CD8-positive, alpha-beta memory T cell (primary cell): ENCODE results near the gene MICU2. TPM values are rescaled to one million over a fixed set of nuclear protein-coding genes. Genes with fewer than 3 reads are reported as not detected.

Source experiments
- CTCF ChIA-PET: fragments of 350-600 bp; sonication (Branson Sonifier 250); formaldehyde crosslinking; loops from one replicate; lab custom pipeline; 2021; ENCODE audit warnings: antibody characterized with exemption; lab: Charles Lee
- POLR2A ChIA-PET: fragments of 350-600 bp; sonication (Branson Sonifier 250); formaldehyde crosslinking; loops from one replicate; lab custom pipeline; 2021; ENCODE audit warnings: antibody characterized with exemption; lab: Charles Lee
- DNase-seq, 5 donors: peaks; one replicate each; pipeline versions ENCODE4 v3.0.0 to v3.0.0-alpha.2; 2020 to 2022; ENCODE audit warnings: mixed read lengths in 1 of 5
- H3K27ac ChIP-seq: one replicate; pipeline ENCODE4 v1.7.0; 2013; ENCODE audit warnings: low read depth, mild to moderate bottlenecking, low read length, moderate library complexity
- H3K27me3 ChIP-seq: 2 replicates; pipeline ENCODE4 v1.7.0; 2013; ENCODE audit warnings: low read length, mild to moderate bottlenecking; ENCODE audit not compliant: insufficient read depth, poor library complexity, severe bottlenecking
- H3K36me3 ChIP-seq: 2 replicates; pipeline ENCODE4 v1.7.0; 2013; ENCODE audit warnings: mild to moderate bottlenecking, low read length, moderate library complexity; ENCODE audit not compliant: insufficient read depth
- H3K4me1 ChIP-seq: 2 replicates; pipeline ENCODE4 v1.7.0; 2013; ENCODE audit warnings: mild to moderate bottlenecking, low read length, moderate library complexity; ENCODE audit not compliant: insufficient read depth
- H3K4me3 ChIP-seq: 2 replicates; pipeline ENCODE4 v1.7.0; 2013; ENCODE audit warnings: mild to moderate bottlenecking, low read length
- H3K9me3 ChIP-seq: 2 replicates; pipeline ENCODE4 v1.7.0; 2013; ENCODE audit warnings: mild to moderate bottlenecking, low read length
- H3K27ac Mint-ChIP-seq, 8 donors: one replicate each; pipeline ENCODE4 v1.8.0; 2020 to 2021; ENCODE audit warnings: mixed read lengths in 8 of 8, mild to moderate bottlenecking in 6 of 8, inconsistent platforms in 3 of 8, moderate library complexity in 3 of 8
- H3K27me3 Mint-ChIP-seq, 2 donors: one replicate each; pipeline ENCODE4 v1.8.0; 2020 to 2021; ENCODE audit warnings: mixed read lengths in 2 of 2, mild to moderate bottlenecking in 1 of 2, moderate library complexity in 1 of 2
- H3K36me3 Mint-ChIP-seq, 3 donors: one replicate each; pipeline ENCODE4 v1.8.0; 2020 to 2021; ENCODE audit warnings: mixed read lengths in 3 of 3, inconsistent platforms in 1 of 3, mild to moderate bottlenecking in 1 of 3
- H3K4me1 Mint-ChIP-seq, 3 donors: one replicate each; pipeline ENCODE4 v1.8.0; 2020 to 2021; ENCODE audit warnings: mixed read lengths in 3 of 3, inconsistent platforms in 1 of 3, mild to moderate bottlenecking in 1 of 3
- H3K4me3 Mint-ChIP-seq, 7 donors: one replicate each; pipeline ENCODE4 v1.8.0; 2020 to 2021; ENCODE audit warnings: mixed read lengths in 7 of 7, mild to moderate bottlenecking in 6 of 7, moderate library complexity in 4 of 7, inconsistent platforms in 2 of 7
- H3K9me3 Mint-ChIP-seq, 5 donors: one replicate each; pipeline ENCODE4 v1.8.0; 2020 to 2022; ENCODE audit warnings: mixed read lengths in 5 of 5, mild to moderate bottlenecking in 3 of 5, moderate library complexity in 2 of 5, inconsistent platforms in 1 of 5
- polyA plus RNA-seq: library from polyadenylated mRNA; unstranded; fragments of 300-500 nt; fragmentation: Illumina TruSeq; gene quantifications from one replicate; pipeline ENCODE4 v1.2.3, GENCODE V29; 2021
- total RNA-seq, 2 experiments: library from RNA; stranded (reverse); gene quantifications; one replicate each; pipeline ENCODE4 v1.2.3, GENCODE V29; 2021

The MICU2 gene
- total and polyA plus RNA-seq, 3 experiments from 2014 or later = 36.0 to 47.6 (median 38.5) TPM

- ChIA-PET CTCF (no interaction called here), POLR2A (no interaction called here)
- Histone ChIP-seq H3K27me3 (no peaks in the 10 kb centered on the region), H3K27ac (no peak overlapping the region), H3K36me3 (no peaks in the 10 kb centered on the region), H3K9me3 (no peaks in the 10 kb centered on the region), H3K4me3 (no peak overlapping the region), H3K4me1 (no peaks in the 10 kb centered on the region)
- peaks cover 6 to 42% of the 10 kb centered on the region in 2 donors for H3K27me3 Mint-ChIP-seq
- peaks cover 0 to under 1% (median 0%) of the 10 kb centered on the region in 3 donors for H3K36me3 Mint-ChIP-seq
- H3K27ac Mint-ChIP-seq = no peak overlapping the region
- peaks cover 0 to under 1% (median 0%) of the 10 kb centered on the region in 3 donors for H3K4me1 Mint-ChIP-seq
- no peak for DNase-seq
- H3K4me3 Mint-ChIP-seq = no peak overlapping the region
- no peaks in the 10 kb centered on the region for H3K9me3 Mint-ChIP-seq
Observed at GRCh38 chr13:21610687-21611086, 6.7 kb upstream of the MICU2 start.

- DNase-seq = no peak
- Histone ChIP-seq H3K9me3 (no peaks in the 10 kb centered on the region), H3K4me3 (no peak overlapping the region), H3K27ac (no peak overlapping the region), H3K27me3 (no peaks in the 10 kb centered on the region), H3K4me1 (peaks cover 9% of the 10 kb centered on the region), H3K36me3 (no peaks in the 10 kb centered on the region)
- peaks cover 12 to 16% (median 16%) of the 10 kb centered on the region in 3 donors for H3K4me1 Mint-ChIP-seq
- peaks cover 0 to 4% (median 0%) of the 10 kb centered on the region in 3 donors for H3K36me3 Mint-ChIP-seq
- H3K27me3 Mint-ChIP-seq = peaks cover 6 to 38% of the 10 kb centered on the region in 2 donors
- ChIA-PET POLR2A (no interaction called here), CTCF (no interaction called here)
- H3K9me3 Mint-ChIP-seq = no peaks in the 10 kb centered on the region
- H3K27ac Mint-ChIP-seq = no peak overlapping the region
- no peak overlapping the region for H3K4me3 Mint-ChIP-seq
Observed at GRCh38 chr13:21608961-21609360, 5.0 kb upstream of the MICU2 start.

- no peaks in the 10 kb centered on the region for H3K36me3 ChIP-seq
- no peak overlapping the region for H3K4me3 ChIP-seq
- Mint-ChIP-seq H3K4me3 (no peak overlapping the region), H3K27me3 (peaks cover 4 to 26% of the 10 kb centered on the region in 2 donors), H3K4me1 (peaks cover 17 to 28% (median 27%) of the 10 kb centered on the region in 3 donors), H3K27ac (peak overlapping the region in 1 of 8 donors; percentile 73), H3K9me3 (no peaks in the 10 kb centered on the region), H3K36me3 (peaks cover 0 to 4% (median 4%) of the 10 kb centered on the region in 3 donors)
- ChIA-PET POLR2A (interaction anchor here (0.5 kb wide), 1 partner anchor 458 kb away, joined by 3 read pairs; no protein-coding TSS in a partner anchor), CTCF (interaction anchor here (1.4 kb wide), 1 partner anchor 66 kb away, joined by 3 read pairs; no protein-coding TSS in a partner anchor)
- no peaks in the 10 kb centered on the region for H3K27me3 ChIP-seq
- no peak overlapping the region for H3K27ac ChIP-seq
- H3K4me1 ChIP-seq = peaks cover 15% of the 10 kb centered on the region
- no peaks in the 10 kb centered on the region for H3K9me3 ChIP-seq
- DNase-seq = no peak
Observed at GRCh38 chr13:21606796-21607195, 2.8 kb upstream of the MICU2 start.

GRCh38 chr13:21606251-21606650 lies 2.3 kb upstream of the MICU2 start:
- Histone ChIP-seq H3K4me1 (peaks cover 15% of the 10 kb centered on the region), H3K27ac (no peak overlapping the region), H3K27me3 (no peaks in the 10 kb centered on the region), H3K36me3 (no peaks in the 10 kb centered on the region), H3K4me3 (no peak overlapping the region), H3K9me3 (no peaks in the 10 kb centered on the region)
- peak overlapping the region in 1 of 7 donors; percentile 74 for H3K4me3 Mint-ChIP-seq
- ChIA-PET CTCF (interaction anchor here (0.8 to 1.4 kb wide), 2 partner anchors 27 to 67 kb away, joined by 3 read pairs; no protein-coding TSS in a partner anchor), POLR2A (interaction anchor here (0.5 kb wide), 1 partner anchor 458 kb away, joined by 3 read pairs; no protein-coding TSS in a partner anchor)
- peaks cover 3 to 26% of the 10 kb centered on the region in 2 donors for H3K27me3 Mint-ChIP-seq
- peaks cover 21 to 34% (median 32%) of the 10 kb centered on the region in 3 donors for H3K4me1 Mint-ChIP-seq
- H3K36me3 Mint-ChIP-seq = peaks cover 3 to 8% (median 7%) of the 10 kb centered on the region in 3 donors
- DNase-seq = no peak
- no peaks in the 10 kb centered on the region for H3K9me3 Mint-ChIP-seq
- peak overlapping the region in 1 of 8 donors; percentile 89 for H3K27ac Mint-ChIP-seq

GRCh38 chr13:21596722-21597121 lies 7.2 kb downstream of the MICU2 start:
- Histone ChIP-seq H3K4me1 (peaks cover 21% of the 10 kb centered on the region), H3K27ac (no peak overlapping the region), H3K4me3 (no peak overlapping the region), H3K36me3 (peaks cover 6% of the 10 kb centered on the region), H3K27me3 (no peaks in the 10 kb centered on the region), H3K9me3 (no peaks in the 10 kb centered on the region)
- Mint-ChIP-seq H3K4me1 (peaks cover 70 to 83% (median 80%) of the 10 kb centered on the region in 3 donors), H3K27me3 (no peaks in the 10 kb centered on the region), H3K27ac (no peak overlapping the region), H3K36me3 (peaks cover 7 to 41% (median 10%) of the 10 kb centered on the region in 3 donors), H3K9me3 (no peaks in the 10 kb centered on the region), H3K4me3 (no peak overlapping the region)
- ChIA-PET CTCF (no interaction called here), POLR2A (no interaction called here)
- no peak for DNase-seq

GRCh38 chr13:21595546-21595822 lies 8.5 kb downstream of the MICU2 start:
- no peaks in the 10 kb centered on the region for H3K9me3 ChIP-seq
- no peak overlapping the region for H3K27ac ChIP-seq
- H3K36me3 Mint-ChIP-seq = peaks cover 0 to 32% (median 5%) of the 10 kb centered on the region in 3 donors
- CTCF ChIA-PET = no interaction called here
- no peaks in the 10 kb centered on the region for H3K27me3 Mint-ChIP-seq
- H3K4me1 ChIP-seq = peaks cover 18% of the 10 kb centered on the region
- H3K27ac Mint-ChIP-seq = no peak overlapping the region
- no peaks in the 10 kb centered on the region for H3K9me3 Mint-ChIP-seq
- H3K36me3 ChIP-seq = peaks cover 6% of the 10 kb centered on the region
- no peaks in the 10 kb centered on the region for H3K27me3 ChIP-seq
- DNase-seq = no peak
- POLR2A ChIA-PET = interaction anchor here (1.5 kb wide), 1 partner anchor 9 kb away, joined by 3 read pairs; the partner anchor contains the start of gene MICU2
- H3K4me3 Mint-ChIP-seq = peak overlapping the region in 1 of 7 donors; percentile 22
- H3K4me1 Mint-ChIP-seq = peaks cover 75 to 85% (median 82%) of the 10 kb centered on the region in 3 donors
- H3K4me3 ChIP-seq = no peak overlapping the region

- Mint-ChIP-seq H3K36me3 (peaks cover 0 to 27% (median 4%) of the 10 kb centered on the region in 3 donors), H3K27me3 (no peaks in the 10 kb centered on the region), H3K27ac (peak overlapping the region in 2 of 8 donors; percentile 14 to 29), H3K9me3 (no peaks in the 10 kb centered on the region), H3K4me1 (peaks cover 75 to 85% (median 82%) of the 10 kb centered on the region in 3 donors), H3K4me3 (peak overlapping the region in 2 of 7 donors; percentile 22 to 40)
- Histone ChIP-seq H3K27ac (no peak overlapping the region), H3K36me3 (peaks cover 6% of the 10 kb centered on the region), H3K9me3 (no peaks in the 10 kb centered on the region), H3K4me1 (peaks cover 18% of the 10 kb centered on the region), H3K4me3 (no peak overlapping the region), H3K27me3 (no peaks in the 10 kb centered on the region)
- ChIA-PET POLR2A (interaction anchor here (1.5 to 1.8 kb wide), 2 partner anchors 9 kb away, joined by 3 to 4 read pairs; partner anchors contain the start of gene MICU2), CTCF (no interaction called here)
- no peak for DNase-seq
Observed at GRCh38 chr13:21594715-21595545, 9.0 kb downstream of the MICU2 start.
